COLO668 (cell line): ENCODE measurements around the gene MUC7.

ENCODE experiments used
- DNase-seq: peaks from one replicate; lab custom pipeline; 2025; ENCODE audit not compliant: unreplicated experiment; lab: John Stamatoyannopoulos, UW

The MUC7 gene

DNA sequence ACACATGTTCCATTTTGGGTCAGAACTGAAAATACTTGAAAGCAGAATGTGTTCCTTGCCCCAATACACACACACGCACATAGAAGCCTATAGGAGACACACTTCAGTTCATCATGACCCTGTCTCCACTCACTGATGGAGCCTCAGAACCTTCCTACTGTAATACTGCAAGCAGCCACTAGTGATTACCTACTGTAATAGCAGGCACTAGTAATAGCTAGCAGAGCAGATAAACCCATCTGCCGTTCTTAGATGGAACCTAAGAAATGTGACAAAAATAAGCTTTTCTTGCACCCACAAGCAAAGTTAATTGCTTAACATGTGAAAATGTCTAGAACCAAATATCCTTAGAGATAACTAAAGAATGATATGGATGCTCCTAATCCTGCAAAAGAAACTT is 60.0 kb downstream of the MUC7 start:
- no peak for DNase-seq
